Stimulated activated CD8-positive, alpha-beta memory T cell treated with anti-CD3 and anti-CD28 coated beads, Interleukin-4, amount 100 ng/mL, for 48 hours (primary cell): ENCODE data around the gene VEZF1.
"Not testable (repeated sequence)": the region's sequence is repeated elsewhere in the genome, so short reads cannot be mapped to it uniquely, and the experiment has no call there.

Source experiments
- DNase-seq: peaks from one replicate; pipeline ENCODE4 v3.0.0-alpha.2; 2020

The VEZF1 gene

DNA sequence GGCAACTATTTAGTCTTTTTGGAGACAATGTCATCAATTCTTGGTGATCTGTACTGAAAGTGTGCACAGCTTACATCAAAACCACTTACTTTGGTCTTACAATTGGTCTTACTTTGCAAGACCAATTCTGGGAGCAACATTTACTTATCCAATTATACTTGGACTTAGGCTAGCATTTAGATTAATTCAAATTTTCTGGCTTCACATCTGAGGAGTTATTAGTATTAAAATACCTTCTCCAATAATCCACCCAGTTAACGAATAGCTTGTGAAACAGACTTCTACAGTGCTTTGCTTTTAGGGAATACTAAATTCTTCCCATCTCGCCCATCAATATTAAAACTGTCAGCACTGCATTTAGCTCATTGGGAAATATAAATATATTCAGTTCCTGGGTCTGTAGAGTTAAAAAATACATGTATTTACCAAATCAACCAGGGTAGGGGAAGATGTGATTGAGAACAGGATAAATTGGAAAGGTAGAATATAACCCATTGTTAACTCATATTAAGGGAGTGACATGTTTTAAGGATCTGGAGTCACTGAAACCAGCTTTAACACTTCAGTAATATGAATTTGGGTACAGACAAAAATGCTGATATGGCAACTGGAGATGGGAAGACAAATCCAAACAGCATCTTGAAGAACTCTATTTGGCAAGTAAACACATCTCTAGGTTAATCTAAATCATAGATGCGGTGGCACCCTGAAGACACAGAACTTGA, 9.2 kb upstream of the VEZF1 start:
- DNase-seq, result no peak

DNA sequence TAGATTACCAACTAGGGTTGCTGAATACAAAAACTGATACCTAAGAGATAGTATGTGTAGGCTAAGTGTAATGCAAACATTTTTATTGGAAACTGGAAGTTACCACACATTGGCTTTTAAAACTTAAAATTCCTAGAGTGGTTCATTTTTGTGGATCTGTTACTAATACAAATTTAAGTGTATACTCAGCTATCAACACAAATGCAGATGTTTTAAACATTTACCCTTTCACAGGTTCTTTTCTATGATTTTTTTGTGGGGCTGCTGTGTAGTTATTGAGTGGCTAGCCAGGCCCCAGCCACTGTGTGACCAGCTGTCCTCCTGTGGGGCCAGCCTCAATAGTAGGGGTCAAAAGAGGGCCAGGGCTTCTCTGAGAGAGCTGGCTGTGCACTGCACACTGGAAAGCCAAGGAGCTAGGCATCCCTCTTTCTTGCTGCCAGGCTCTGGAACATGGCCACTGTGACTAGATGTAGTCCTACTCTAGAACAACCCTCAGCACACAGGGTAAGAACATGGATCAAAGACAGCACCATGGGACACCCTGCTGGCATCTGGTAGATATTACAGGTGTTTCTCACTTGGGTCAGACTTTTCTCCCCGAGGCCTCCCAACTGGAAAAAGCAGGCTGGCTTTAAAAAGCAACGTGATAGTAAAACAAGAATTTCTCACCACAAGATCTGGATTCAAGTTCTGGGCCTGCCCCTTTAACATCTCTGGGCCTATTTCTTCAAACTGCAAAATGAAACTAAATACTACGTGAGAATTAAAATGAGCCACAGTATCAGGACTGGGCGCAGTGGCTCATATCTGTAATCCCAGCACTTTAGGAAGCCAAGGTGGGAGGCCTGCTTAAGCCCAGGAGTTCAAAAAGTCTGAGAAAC, 7.3 kb upstream of the VEZF1 start:
- peak; percentile 61 for DNase-seq

GRCh38 chr17:57994436-57994835, 6.4 kb upstream of the VEZF1 start:
- no peak for DNase-seq

- no peak for DNase-seq
These were observed 5.7 kb upstream of the VEZF1 start for GRCh38 chr17:57993471-57994365.

- DNase-seq, result no peak
These were observed 3.5 kb upstream of the VEZF1 start for GRCh38 chr17:57991537-57991936.

DNA sequence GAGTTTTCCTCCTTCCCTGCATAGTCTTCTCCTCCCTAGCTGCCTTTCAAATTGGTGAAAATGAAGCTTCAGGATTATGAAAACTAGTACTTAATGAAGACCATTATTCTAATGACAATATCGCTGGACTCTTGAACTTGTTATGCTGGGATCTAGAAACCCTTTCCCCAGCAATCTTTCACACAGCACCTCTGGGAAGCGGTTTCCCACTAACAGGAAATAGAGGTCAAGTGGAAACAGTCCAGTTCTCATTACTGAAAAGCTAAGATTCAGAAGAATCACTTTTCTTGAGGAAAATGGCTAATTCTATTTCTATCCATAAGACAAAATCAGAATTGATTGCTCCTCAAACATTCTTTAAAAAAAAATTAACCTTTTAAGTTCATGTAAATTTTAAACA, 2.0 kb upstream of the VEZF1 start:
- DNase-seq, result no peak

DNA sequence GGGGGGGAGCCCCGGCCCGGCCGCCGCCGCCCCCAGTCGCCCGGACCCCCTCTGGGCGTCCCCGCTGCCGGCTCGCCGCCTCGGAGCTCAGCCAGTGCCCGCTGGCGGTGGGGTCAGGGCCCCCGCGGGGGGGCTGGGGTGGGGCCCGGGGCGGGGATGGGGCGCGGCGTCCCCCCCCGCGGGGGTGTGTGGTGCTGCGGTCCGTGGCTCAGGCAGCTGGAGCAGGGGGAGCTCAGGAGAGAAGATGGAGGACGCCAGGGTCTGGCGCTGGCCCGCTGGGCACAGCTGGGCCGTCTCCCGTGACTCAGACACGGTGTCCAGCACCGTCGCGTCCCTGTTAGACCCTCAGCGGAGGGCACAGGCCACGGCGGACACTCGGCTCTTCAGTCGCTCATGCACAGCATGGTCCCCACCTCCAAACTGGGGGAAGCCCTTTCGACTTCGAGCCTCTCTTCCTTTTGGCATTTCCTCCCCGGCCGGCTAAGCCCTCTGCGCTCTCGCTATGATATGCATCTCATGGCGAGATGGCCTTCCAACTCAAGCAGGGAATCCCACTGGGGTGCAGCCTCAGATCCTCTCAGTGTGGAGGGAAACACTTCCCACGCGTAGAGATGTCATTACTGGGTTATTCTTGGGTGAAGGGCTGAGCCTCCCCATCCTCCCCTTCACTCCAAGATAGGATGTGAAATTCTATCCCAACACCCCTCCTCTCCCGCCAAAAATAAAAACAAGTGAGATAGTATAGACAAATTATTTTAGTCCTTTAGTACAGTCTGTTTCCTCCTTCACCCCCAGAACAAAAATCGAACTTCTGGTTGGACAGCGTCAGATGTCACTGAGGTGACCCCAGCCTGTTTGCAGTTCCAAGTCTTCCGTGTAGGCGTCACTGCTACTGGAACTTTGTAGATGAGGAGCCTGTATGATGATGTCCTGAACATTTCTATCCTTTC, 522 bp upstream of the VEZF1 start:
- DNase-seq, result peak; percentile 75

DNA sequence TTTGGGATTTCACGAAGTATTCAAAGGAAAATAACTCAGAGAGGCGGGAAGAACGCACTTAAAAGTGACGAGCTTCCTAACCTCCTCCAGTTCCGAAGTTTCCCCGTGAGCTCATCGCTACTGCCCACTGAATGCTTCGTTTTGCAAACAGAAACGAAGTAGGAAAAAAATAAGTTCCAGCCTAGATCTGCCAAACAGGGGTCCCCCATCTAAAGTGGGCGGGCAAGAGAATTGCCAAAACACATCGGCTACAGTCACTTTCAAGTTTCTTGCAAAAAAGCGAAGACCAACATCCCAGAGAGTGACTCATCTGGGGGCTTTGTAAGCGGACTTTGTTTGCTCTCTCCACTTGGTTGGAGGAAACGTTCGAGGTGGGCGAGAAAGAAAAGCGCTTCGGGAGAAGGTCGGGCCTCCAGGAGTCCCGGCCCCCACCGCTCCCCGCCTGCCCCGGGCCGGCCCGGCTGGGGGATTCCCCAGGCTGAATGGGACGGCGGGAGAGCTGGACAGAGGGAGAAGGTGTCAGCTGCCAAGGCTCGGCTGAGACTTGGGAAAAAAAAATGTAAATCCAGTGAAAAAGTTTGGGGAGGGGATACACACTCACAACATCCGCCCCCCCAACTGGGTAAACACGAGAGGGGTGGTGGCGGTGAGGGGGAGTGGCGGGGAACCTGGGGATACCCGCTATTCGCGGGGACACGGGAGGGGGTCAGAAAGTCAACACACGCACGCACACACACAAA, 1.0 kb downstream of the VEZF1 start:
- peak; percentile 68 for DNase-seq

- no peak for DNase-seq
These were observed 2.4 kb downstream of the VEZF1 start for GRCh38 chr17:57985675-57985974.

DNA sequence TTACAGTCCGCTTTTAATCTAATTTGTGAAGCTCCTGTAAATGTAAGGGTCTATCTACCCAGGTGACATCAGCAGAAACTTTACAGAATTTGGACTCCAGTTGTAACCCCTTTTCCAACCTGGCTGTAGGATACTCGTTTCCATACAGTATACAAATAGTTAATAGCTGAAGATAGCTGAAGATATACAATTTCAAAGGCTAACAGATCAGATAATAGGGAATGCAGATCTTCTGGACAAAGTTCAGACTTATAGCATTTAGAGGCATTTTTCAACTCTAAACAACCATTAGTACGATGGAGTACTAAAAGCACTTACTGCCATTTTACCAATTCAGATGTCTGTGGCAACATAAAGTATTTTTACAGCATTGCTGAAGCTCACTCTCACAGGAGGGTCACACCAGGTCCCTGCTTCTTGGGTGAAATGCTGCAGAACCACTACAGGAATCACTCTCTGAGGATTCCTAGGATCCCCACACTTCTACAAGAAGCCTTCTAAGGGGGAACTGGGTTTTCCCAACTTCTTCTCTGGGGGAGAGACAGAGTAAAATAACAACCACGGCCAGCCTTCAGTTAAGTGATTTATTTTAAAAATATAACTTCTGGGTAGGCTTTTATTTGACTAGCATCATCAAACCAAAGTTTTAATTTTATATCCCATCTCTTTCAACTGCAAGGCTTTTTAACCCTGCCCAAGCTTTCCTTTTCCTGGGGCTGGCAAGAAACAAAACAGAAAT, 2.9 kb downstream of the VEZF1 start:
- DNase-seq, result no peak

- no peak for DNase-seq
These were observed 3.7 kb downstream of the VEZF1 start for GRCh38 chr17:57984261-57984890.

- no peak for DNase-seq
These were observed 4.6 kb downstream of the VEZF1 start for GRCh38 chr17:57983446-57983845.

DNA sequence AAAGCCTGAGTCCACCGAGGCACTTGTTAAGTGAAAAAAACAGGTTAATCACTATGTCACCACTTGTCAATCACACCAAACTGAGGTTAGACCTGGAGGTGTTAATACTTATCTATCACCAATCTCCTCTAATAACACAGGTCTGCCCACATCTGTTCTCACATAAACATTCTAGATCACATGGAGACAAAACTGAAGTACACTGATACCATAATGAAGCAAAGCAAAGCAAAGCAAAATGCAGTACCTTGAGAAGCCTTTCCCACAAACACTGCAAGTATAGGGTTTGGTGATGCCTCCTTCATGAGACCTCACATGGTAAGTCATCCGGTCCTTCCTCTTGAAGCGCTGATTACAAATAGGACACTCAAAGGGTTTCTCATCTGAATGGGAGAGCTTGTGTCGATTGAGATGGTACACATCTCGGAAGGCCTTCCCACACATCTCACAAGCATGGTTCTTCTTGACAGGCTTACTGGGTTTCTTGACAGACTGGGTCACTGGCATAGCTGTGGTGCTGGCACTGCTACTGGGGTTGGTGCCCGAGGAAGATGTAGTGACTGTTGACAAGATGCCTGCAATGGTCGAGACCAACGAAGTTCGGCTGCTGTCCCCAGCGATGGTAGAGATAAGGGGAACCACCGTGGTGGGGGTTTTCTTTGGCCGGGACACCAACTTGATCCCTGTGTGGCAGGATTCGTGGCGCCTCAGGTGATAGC, 5.4 kb downstream of the VEZF1 start:
- no peak for DNase-seq

DNA sequence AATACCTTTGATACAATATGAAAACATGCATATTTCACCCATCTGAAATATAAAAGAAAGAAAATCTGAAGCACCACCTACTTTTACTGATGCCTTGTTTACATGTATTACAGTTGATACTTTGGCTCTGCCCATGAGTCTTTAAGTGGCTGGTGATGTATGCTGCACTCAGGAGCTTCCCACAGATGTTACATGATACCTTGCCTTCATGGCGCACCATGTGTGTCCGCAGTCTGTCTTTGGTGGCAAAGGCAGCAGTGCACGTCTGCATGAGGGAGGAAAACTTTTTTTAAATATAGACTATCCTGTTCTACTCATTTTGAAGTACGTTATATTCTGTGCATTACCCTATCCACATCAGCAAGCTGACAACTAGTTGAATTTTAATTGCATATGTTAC, 7.5 kb downstream of the VEZF1 start:
- no peak for DNase-seq

DNA sequence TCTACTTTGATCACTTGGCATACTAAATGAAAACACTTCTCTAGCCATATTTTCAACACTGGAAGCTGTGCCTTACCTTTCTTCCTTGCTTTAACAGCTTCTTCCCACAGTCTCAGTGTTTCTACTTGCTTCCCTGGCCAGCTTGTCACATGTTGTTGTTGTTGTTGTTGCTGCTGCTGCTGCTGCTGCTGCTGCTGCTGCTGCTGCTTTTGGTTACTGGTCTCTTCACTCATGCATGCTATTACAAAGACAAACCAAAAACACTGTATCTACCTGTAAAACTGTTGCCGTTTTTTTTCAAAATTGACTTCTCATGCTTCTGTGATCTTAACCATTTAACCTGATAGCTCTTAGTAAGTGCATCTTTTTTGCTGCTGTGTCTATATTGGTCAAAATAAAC, 9.0 kb downstream of the VEZF1 start:
- no peak for DNase-seq

DNA sequence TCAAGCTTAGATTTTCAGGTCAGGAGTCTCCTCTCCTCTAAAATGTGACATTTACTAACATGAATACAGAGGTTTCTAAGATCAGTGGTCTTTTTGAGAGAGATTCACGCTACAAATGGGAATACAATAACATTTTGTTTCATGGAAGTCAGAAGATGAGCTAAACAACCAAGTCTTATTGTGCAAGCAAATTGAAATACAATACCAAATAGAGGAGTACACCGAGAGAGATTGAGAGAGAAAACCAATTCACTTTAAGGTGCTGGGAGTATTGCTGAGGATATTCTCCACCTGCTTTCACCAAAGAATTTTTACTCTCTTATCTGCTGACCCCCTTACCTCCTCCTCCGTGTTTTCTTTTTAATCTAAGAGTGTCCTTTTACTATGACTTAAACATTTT, 11.5 kb downstream of the VEZF1 start:
- no peak for DNase-seq

GRCh38 chr17:57975044-57975443, 13.0 kb downstream of the VEZF1 start:
- DNase-seq, result no peak

- not testable (repeated sequence) for DNase-seq
These were observed 13.8 kb downstream of the VEZF1 start for GRCh38 chr17:57974053-57974824.

- no peak for DNase-seq
These were observed 15.9 kb downstream of the VEZF1 start for GRCh38 chr17:57972151-57972550.
